ENCODE measurements around the gene NUAK1.

DNA sequence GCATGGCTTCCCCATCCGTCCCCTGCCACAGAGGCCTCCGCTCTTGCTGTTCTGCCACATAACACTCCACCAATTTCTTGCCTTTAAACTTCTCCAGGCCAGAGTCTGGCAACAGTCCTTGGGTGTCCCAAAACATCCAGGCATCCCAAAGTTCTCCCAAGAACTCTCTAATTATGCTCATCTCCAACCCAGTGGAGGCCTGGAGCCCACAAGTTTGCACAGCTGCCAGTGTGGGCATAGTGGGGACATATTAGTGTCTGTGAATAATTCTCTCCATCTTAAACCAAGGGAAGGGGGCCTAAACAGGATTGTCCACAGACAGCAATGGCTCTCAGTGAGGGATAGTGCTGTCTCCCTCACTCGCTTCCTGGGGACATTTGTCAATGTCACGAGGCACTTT is 124.8 kb downstream of the NUAK1 start:
- TF ChIP-seq CTCF (conservative IDR thresholded peaks at IDR 0.05) (no peak), ZFX (IDR thresholded peaks at IDR 0.05) (no peak)

Measured in C4-2B (cell line).